WI38 (cell line): ENCODE data around the gene ANKLE2.
A peak's percentile ranks its signal among the peaks of the same experiment; 100 is the strongest.

ENCODE experiments used
- H3K4me3 ChIP-seq: 2 replicates; pipeline ENCODE4 v1.5.1; 2011; ENCODE audit warnings: low read depth, mild to moderate bottlenecking, control low read depth, low read length
- CTCF ChIP-seq: IDR thresholded peaks from 2 replicates; pipeline ENCODE4 v1.5.1; 2012; ENCODE audit warnings: low read depth, mild to moderate bottlenecking, control low read depth, low read length

Gene ANKLE2

DNA sequence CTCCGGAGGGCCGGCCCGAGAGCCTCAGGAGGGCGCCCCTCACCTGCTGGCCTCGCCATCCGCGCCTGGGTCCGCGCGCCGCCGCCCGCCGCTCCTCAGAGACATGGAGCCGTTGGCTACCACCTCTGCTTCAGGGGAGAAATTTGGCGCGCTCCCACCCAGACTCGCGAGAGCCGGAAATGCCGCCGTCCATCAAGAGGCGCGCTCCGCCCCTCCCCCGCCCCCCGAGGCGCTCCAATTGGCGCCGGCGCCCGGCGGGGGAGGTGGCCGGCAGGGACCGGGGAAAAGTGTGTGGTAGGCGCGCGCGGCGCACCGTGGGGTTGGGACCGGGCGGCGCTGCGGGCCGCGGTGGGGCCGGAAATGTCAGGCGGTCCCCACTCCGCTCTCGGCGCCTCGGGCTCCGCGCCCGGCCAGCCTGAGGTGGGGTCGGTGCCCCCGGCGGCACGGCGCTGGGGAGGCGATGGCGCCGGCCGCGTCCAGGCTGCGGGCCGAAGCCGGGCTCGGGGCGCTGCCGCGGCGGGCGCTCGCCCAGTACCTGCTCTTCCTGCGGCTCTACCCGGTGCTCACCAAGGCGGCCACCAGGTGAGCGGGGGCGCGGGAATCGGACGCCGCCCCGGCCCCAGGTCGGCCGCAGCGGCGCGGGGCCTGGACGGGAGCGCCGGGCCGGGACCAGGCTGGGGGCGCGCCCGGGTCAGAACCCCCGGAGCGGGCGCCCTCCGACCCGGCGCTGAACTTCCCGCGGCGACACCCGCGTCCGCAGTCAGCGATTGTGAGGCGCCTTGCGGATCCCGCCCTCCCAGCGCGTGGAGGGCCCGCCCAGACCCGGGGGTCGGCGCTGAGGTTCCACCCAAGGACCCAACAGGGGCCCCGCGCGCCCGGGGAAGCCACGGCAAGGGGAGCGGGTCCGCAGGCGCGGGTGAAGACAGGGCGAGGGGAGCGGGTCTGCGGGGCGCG is 74.1 kb downstream of the ANKLE2 start, which contains the start of the genes POLE and PXMP2:
Gene POLE, minus strand, starts transcription at position 132 of the 954 bp plus-strand sequence. Its CDS starts 27 bp downstream, at position 105.
Gene PXMP2, plus strand, starts transcription at position 377 of the 954 bp plus-strand sequence. Its CDS starts 84 bp downstream, at position 461.
- TF ChIP-seq CTCF, result no peak
- peak within 1 kb of the TSS; percentile 66 for H3K4me3 ChIP-seq

DNA sequence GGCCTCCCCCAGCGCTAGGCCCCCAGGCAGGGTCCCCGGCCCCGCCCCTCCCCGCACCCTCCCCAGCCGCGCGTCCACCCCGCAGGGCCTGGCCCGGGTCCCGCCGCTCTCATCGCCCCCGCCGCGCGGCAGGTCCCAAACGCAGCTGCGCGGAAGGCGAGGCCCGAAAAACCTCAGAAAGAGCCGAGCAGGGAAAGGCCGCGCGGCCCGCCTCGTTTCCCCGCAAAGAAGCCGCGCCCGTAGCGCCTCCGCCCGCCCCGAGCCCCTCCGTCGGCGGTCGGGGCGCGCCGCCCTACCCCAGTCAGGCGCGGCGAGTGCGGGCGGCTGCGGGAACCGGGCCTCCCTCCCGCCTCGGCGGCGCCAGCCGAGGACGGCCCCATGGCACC is 74.8 kb downstream of the ANKLE2 start:
- no peak for TF ChIP-seq CTCF
- H3K4me3 ChIP-seq, result peak overlapping the region; percentile 66

GRCh38 chr12:132685400-132685799 is 76.2 kb downstream of the ANKLE2 start:
- no peak for TF ChIP-seq CTCF
- H3K4me3 ChIP-seq, result no peak overlapping the region

DNA sequence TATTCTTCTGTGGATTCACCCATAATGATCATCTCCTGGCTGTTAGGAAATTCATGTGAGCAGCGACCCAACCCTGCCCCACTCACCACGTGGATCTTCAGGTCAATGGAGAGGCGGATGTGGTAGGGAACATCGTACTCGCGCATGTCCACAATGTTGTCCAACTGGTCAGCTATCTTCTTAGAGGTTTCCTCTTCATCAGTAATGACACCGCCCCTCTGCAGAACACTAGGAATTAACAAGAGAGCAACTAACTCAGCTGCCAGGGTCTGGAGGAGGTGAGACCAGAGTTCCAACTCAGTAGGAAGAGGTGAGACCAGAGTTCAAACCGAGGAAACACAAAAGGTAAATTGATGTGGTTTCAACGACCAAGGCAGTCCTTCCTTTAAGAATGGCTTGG is 84.1 kb downstream of the ANKLE2 start:
- H3K4me3 ChIP-seq, result no peak overlapping the region
- no peak for TF ChIP-seq CTCF

- TF ChIP-seq CTCF, result no peak
- H3K4me3 ChIP-seq, result no peak overlapping the region
These were observed 85.7 kb downstream of the ANKLE2 start for GRCh38 chr12:132675757-132676432.
